K562 (cell line): ENCODE measurements around the gene LPAR3.

Experiments used
- CTBP1 ChIP-seq: fragments of 450-650 bp; IDR thresholded peaks from 2 replicates; pipeline ENCODE4 v1.6.1; 2016; ENCODE audit warnings: borderline replicate concordance
- CTCF ChIP-seq, 3 experiments: IDR thresholded peaks in 2 of 3; conservative IDR thresholded peaks in 1 of 3; 2 replicates each; pipeline ENCODE4 v1.5.1; 2011 to 2012; ENCODE audit warnings: low read length in 3 of 3, mild to moderate bottlenecking in 3 of 3, control low read depth in 2 of 3, improper control_type of control experiment in 1 of 3, inconsistent platforms in 1 of 3, low read depth in 1 of 3, mixed read lengths in 1 of 3, moderate library complexity in 1 of 3; ENCODE audit not compliant: insufficient read depth in 2 of 3
- EWSR1 ChIP-seq: fragments of 450-650 bp; IDR thresholded peaks from 2 replicates; pipeline ENCODE4 v1.6.1; 2018; ENCODE audit warnings: borderline replicate concordance, mild to moderate bottlenecking, low read depth, moderate library complexity; ENCODE audit not compliant: partially characterized antibody
- FOXO4 ChIP-seq: fragments of 450-650 bp; formaldehyde crosslinking; IDR thresholded peaks from 2 replicates; pipeline ENCODE4 v1.4.0; 2020; ENCODE audit warnings: mild to moderate bottlenecking, moderate library complexity
- GTF2B ChIP-seq: IDR thresholded peaks from 2 replicates; pipeline ENCODE4 v1.6.1; 2011; ENCODE audit not compliant: insufficient read length; ENCODE audit errors: extremely low read depth
- HDGF ChIP-seq: fragments of 450-650 bp; IDR thresholded peaks from 2 replicates; pipeline ENCODE4 v1.6.1; 2016
- MYC ChIP-seq, 2 experiments: fragments of 250-450 bp in 1 of 2; sonication (Bioruptor Pico) in 1 of 2; IDR thresholded peaks; 2 replicates each; pipeline versions ENCODE4 v1.5.1 to v1.6.1; 2012 to 2021; ENCODE audit warnings: low read depth in 2 of 2, borderline replicate concordance in 1 of 2, improper control_type of control experiment in 1 of 2, low read length in 1 of 2, mild to moderate bottlenecking in 1 of 2, moderate library complexity in 1 of 2
- NFYB ChIP-seq: IDR thresholded peaks from 2 replicates; pipeline ENCODE4 v1.6.1; 2011; ENCODE audit warnings: mild to moderate bottlenecking, moderate library complexity; ENCODE audit not compliant: insufficient read length; ENCODE audit errors: extremely low read depth
- POLR2A ChIP-seq: fragments of 450-650 bp; conservative IDR thresholded peaks from 2 replicates; pipeline ENCODE4 v1.6.1; 2016
- STAT6 ChIP-seq: sonication (generic); formaldehyde crosslinking; IDR thresholded peaks from 2 replicates; pipeline ENCODE4 v1.8.1; 2023; ENCODE audit warnings: mild to moderate bottlenecking, missing genetic modification reagents
- TSC22D4 ChIP-seq: fragments of 450-650 bp; IDR thresholded peaks from 2 replicates; pipeline ENCODE4 v1.6.1; 2016; ENCODE audit warnings: missing genetic modification characterization, missing biosample characterization, control low read depth
- ZBTB11 ChIP-seq, 3 experiments: fragments of 200-800 bp in 1 of 3; fragments of 250-450 bp in 1 of 3; fragments of 450-650 bp in 1 of 3; sonication (Bioruptor Pico) in 1 of 3; sonication (Bioruptor generic) in 1 of 3; formaldehyde crosslinking in 1 of 3; IDR thresholded peaks; 2 replicates each; pipeline versions ENCODE4 v1.6.1 to v1.8.0; 2016 to 2022; ENCODE audit warnings: mild to moderate bottlenecking in 2 of 3, missing genetic modification characterization in 2 of 3, missing compliant biosample characterization in 1 of 3, moderate library complexity in 1 of 3
- ZNF407 ChIP-seq: fragments of 450-650 bp; IDR thresholded peaks from 2 replicates; pipeline ENCODE4 v1.6.1; 2016; ENCODE audit warnings: low read depth

GRCh38 chr1:84918726-84919336 lies 25.8 kb upstream of the LPAR3 start:
- TF ChIP-seq GTF2B (no peak), STAT6 (CRISPR knock-in tag) (no peak), CTCF (IDR thresholded peaks at IDR 0.05 in 2 of 3, conservative IDR thresholded peaks at IDR 0.05 in 1 of 3; ENCODE audit: insufficient read depth in 2 of 3, low read depth in 1 of 3, low read length in 3 of 3) (no peak), POLR2A (no peak), FOXO4 (no peak), ZBTB11 (CRISPR knock-in tag; IDR thresholded peaks at IDR 0.05) (no peak), MYC (IDR thresholded peaks at IDR 0.05; ENCODE audit: low read depth, low read length) (no peak), MYC (CRISPR knock-in tag; IDR thresholded peaks at IDR 0.05; ENCODE audit: borderline replicate concordance, low read depth) (no peak), NFYB (no peak), ZNF407 (no peak), EWSR1 (no peak), TSC22D4 (tag) (no peak), CTBP1 (no peak), HDGF (no peak)
